ENCODE measurements around the gene PROSER3.

- TF ChIP-seq CTCF (IDR thresholded peaks at IDR 0.05; ENCODE audit: low read depth, low read length), result no peak
- no peak for TF ChIP-seq POLR2A (IDR thresholded peaks at IDR 0.05; ENCODE audit: extremely low read depth, insufficient read length)
- no peak for TF ChIP-seq MAX (IDR thresholded peaks at IDR 0.05; ENCODE audit: low read depth, low read length)
- TF ChIP-seq MYC (IDR thresholded peaks at IDR 0.05; ENCODE audit: low read depth, low read length), result no peak
Observed at GRCh38 chr19:35736913-35737886, 20.8 kb upstream of the PROSER3 start.

Data from NB4 (cell line).